Measurements from ENCODE around the gene ZNF709.
"Not testable (repeated sequence)": the region's sequence is repeated elsewhere in the genome, so short reads cannot be mapped to it uniquely, and the experiment has no call there.

Gene ZNF709

GRCh38 chr19:12484371-12485051, at the start of gene ZNF709:
ZNF709 (minus strand) TSS chr19:12484816; CDS start chr19:12484657, 159 bp downstream.
- DNase-seq: peak; percentile 64 to 90

- no peak for DNase-seq
Measured at GRCh38 chr19:12527034-12527836, 42.6 kb upstream of the ZNF709 start.

- no peak for DNase-seq
Measured at GRCh38 chr19:12526542-12526941, 41.9 kb upstream of the ZNF709 start.

GRCh38 chr19:12521996-12522395, 37.4 kb upstream of the ZNF709 start:
- DNase-seq: no peak

GRCh38 chr19:12513531-12514061, 29.0 kb upstream of the ZNF709 start:
- no peak for DNase-seq

GRCh38 chr19:12497032-12497431, 12.4 kb upstream of the ZNF709 start:
- no peak for DNase-seq

GRCh38 chr19:12496480-12496879, 11.9 kb upstream of the ZNF709 start:
- DNase-seq: no peak

- peak; percentile 75 to 90 for DNase-seq
Measured at GRCh38 chr19:12495002-12495802, 10.6 kb upstream of the ZNF709 start.

- no peak for DNase-seq
Measured at GRCh38 chr19:12494260-12494860, 9.7 kb upstream of the ZNF709 start.

GRCh38 chr19:12486265-12486783, 1.7 kb upstream of the ZNF709 start:
- DNase-seq: not testable (repeated sequence)

GRCh38 chr19:12485571-12485970, 955 bp upstream of the ZNF709 start:
- no peak for DNase-seq

- DNase-seq: no peak
Measured at GRCh38 chr19:12485052-12485416, 418 bp upstream of the ZNF709 start.

- DNase-seq: no peak
Measured at GRCh38 chr19:12484011-12484370, 625 bp downstream of the ZNF709 start.

- DNase-seq: no peak
Measured at GRCh38 chr19:12482509-12482886, 2.1 kb downstream of the ZNF709 start.

- DNase-seq: no peak
Measured at GRCh38 chr19:12481781-12482508, 2.7 kb downstream of the ZNF709 start.

- DNase-seq: no peak
Measured at GRCh38 chr19:12478234-12478941, 6.2 kb downstream of the ZNF709 start.

GRCh38 chr19:12467651-12468050, 17.0 kb downstream of the ZNF709 start:
- DNase-seq: not testable (repeated sequence)

- no peak for DNase-seq
Measured at GRCh38 chr19:12465211-12465610, 19.4 kb downstream of the ZNF709 start.

- DNase-seq: no peak
Measured at GRCh38 chr19:12464769-12465168, 19.8 kb downstream of the ZNF709 start.

GRCh38 chr19:12464139-12464538, 20.5 kb downstream of the ZNF709 start:
- DNase-seq: not testable (repeated sequence)

- DNase-seq: no peak
Measured at GRCh38 chr19:12453495-12453894, 31.1 kb downstream of the ZNF709 start.

Measured in cerebellar nuclear complex (tissue), 1 donor.